ENCODE measurements around the gene MT1M.

GRCh38 chr16:56682703-56683397, 50.4 kb downstream of the MT1M start:
- TF ChIP-seq POLR2A (IDR thresholded peaks at IDR 0.05) (no peak), CTCF (IDR thresholded peaks at IDR 0.05) (no peak)
